GM18951 (cell line): Measurements from ENCODE around the gene PAH.

ENCODE experiments used
- POLR2A ChIP-seq: IDR thresholded peaks from 4 replicates; pipeline ENCODE4 v1.6.1; 2011; ENCODE audit warnings: mild to moderate bottlenecking; ENCODE audit not compliant: insufficient read length, insufficient read depth; ENCODE audit errors: extremely low read depth
- in situ Hi-C: fragments of 300-500 bp; cut with MboI; formaldehyde crosslinking; loops from one replicate; pipeline ENCODE4 v1.12.0; 2022; ENCODE audit warnings: low sequenced_read_pairs, mixed read lengths, inconsistent platforms; ENCODE audit not compliant: unreplicated experiment

The PAH gene

GRCh38 chr12:102933168-102933567, 16.1 kb upstream of the PAH start:
- in situ Hi-C loops: no loop called here
- no peak for TF ChIP-seq POLR2A

- no peak for TF ChIP-seq POLR2A
- in situ Hi-C loops: no loop called here
Observed at GRCh38 chr12:102927220-102927619, 10.2 kb upstream of the PAH start.

GRCh38 chr12:102921240-102921639, 4.2 kb upstream of the PAH start:
- in situ Hi-C loops: no loop called here
- no peak for TF ChIP-seq POLR2A

GRCh38 chr12:102920271-102920670, 3.2 kb upstream of the PAH start:
- in situ Hi-C loops: no loop called here
- no peak for TF ChIP-seq POLR2A

DNA sequence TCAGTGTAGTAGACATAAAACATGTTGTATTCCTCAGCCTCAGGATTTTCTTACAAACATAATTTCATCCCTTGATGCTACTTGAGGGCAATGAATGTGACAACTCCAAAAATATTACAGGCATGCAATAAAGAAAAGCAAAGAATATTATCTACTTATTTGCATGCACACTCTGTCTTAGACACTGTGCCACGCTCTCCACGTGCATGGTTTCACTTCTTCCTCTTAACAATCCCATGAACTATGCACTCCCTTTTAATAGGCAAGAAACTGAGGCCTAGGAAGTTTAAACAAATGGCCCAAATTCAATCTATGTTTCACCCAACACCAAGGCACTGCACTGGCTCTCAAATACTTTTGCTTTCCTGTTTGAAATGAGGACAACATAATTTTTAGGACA, 1.8 kb upstream of the PAH start:
- in situ Hi-C loops: no loop called here
- no peak for TF ChIP-seq POLR2A

- in situ Hi-C loops: no loop called here
Observed at GRCh38 chr12:102916252-102917025, 605 bp downstream of the PAH start.

DNA sequence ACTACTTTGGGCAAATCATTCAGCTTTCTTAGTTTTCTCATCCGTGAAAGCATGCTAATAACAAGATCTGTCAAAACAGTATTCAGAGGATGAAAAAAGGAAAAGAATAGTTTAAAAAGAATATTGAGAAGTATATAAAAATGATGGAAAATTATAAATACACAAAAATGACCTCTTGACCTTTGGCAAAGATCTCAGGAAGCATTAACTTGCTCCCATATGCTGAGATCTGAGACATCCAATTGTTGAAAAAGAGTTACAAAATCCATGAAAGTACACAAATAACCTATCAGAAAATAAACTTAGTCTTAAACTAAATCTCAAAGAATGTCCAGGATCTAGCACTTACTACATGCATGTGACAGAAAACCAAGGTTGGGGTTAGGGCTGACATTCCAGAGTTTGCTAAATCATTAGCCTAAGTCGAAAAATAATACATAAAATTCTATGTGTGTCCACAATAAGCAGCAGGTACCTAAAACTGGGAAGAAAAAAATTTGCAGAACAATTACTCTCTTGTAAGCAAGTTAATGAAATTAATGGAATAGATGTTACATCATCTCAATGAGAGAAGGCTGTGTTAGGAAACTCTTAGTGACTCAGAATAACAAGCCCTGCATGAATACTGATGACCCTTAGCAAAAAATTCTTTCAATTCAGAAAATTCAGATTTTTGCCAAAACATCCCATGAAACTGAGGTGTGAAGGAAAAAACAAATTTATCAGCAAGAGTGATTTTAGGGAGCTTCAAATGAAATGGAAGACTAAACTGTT, 3.4 kb downstream of the PAH start:
- TF ChIP-seq POLR2A: no peak
- in situ Hi-C loops: no loop called here

More at GRCh38 chr12:102916252-102917025, 605 bp downstream of the PAH start:
- no peak for TF ChIP-seq POLR2A

DNA sequence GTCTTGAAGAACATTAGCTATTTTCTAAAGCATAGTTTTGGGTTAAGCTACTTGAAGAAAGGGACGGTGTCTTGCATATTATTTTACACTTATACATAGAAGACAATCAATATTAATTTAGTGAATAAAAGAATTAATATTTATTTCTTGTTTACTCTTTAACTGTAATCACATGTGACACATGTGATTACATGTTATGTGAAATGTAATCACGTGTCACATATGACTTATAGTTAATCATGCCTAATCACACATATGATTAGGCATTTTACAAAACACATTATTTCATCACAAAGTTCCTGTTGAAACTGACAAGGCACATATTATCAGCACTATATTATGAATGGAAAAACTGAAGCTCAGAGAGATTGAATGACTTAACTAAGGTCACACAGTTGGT, 4.8 kb downstream of the PAH start:
- TF ChIP-seq POLR2A: no peak
- in situ Hi-C loops: no loop called here

GRCh38 chr12:102911320-102911719, 5.7 kb downstream of the PAH start:
- TF ChIP-seq POLR2A: no peak
- in situ Hi-C loops: no loop called here

DNA sequence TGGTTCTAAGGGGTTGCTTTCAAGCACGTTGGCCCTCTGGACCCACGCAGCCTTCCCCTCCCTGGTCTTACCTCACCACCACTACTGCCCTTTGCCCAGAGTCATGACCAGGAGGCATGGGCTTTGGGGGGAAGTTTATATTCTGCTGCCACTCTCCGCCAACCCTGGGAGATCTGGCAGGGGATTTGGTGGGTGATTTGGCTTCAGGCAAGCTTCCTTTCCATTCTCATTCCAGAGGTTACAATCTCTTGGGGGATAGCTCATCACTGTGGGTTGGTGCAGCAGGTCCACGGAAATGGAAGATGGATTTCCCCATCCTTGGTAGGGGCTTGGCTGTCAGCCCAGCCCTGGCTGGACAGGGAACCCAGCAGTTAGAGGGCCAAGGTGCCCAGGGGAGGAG, 6.3 kb downstream of the PAH start:
- no peak for TF ChIP-seq POLR2A
- in situ Hi-C loops: no loop called here

GRCh38 chr12:102910137-102910536, 6.9 kb downstream of the PAH start:
- in situ Hi-C loops: no loop called here
- no peak for TF ChIP-seq POLR2A

GRCh38 chr12:102907918-102908317, 9.1 kb downstream of the PAH start:
- no peak for TF ChIP-seq POLR2A
- in situ Hi-C loops: no loop called here

- TF ChIP-seq POLR2A: no peak
- in situ Hi-C loops: no loop called here
Observed at GRCh38 chr12:102905229-102905628, 11.8 kb downstream of the PAH start.
